Left lung (tissue), 10 donors: ENCODE results near the gene EGFL7. TPM values are rescaled to one million over a fixed set of nuclear protein-coding genes. Genes with fewer than 3 reads are reported as not detected.
A peak's percentile ranks its signal among the peaks of the same experiment; 100 is the strongest.

ENCODE experiments used
- ATAC-seq: fragments of 200-7000 bp; cut with Tn5 transposase; one replicate; pipeline ENCODE4 v1.9.1; 2020; ENCODE audit warnings: moderate library complexity
- DNase-seq, 4 donors: peaks; one replicate each; pipeline ENCODE4 v3.0.0-alpha.2; 2013 to 2020
- H3K27ac ChIP-seq, 2 donors: fragments of 200-600 bp; sonication (generic) in 1 of 2; one replicate each; pipeline versions ENCODE4 v1.5.0 to v1.8.0; 2020 to 2021
- H3K27me3 ChIP-seq, 2 donors: fragments of 200-600 bp; sonication (generic) in 1 of 2; one replicate each; pipeline versions ENCODE4 v1.5.0 to v1.8.0; 2020 to 2021
- H3K36me3 ChIP-seq, 2 donors: fragments of 200-600 bp; sonication (generic) in 1 of 2; one replicate each; pipeline versions ENCODE4 v1.5.0 to v1.8.0; 2020 to 2021
- H3K4me1 ChIP-seq, 2 donors: fragments of 200-600 bp; one replicate each; pipeline ENCODE4 v1.8.0; 2021
- H3K4me3 ChIP-seq, 2 donors: fragments of 200-600 bp; sonication (generic) in 1 of 2; one replicate each; pipeline versions ENCODE4 v1.5.0 to v1.8.0; 2020 to 2021; ENCODE audit warnings: mild to moderate bottlenecking in 1 of 2
- H3K9me3 ChIP-seq, 2 donors: fragments of 200-600 bp; sonication (generic) in 1 of 2; one replicate each; pipeline versions ENCODE4 v1.5.0 to v1.8.0; 2020 to 2021
- intact Hi-C, 2 donors: fragments of 100-400 bp; cut with DNase I; formaldehyde crosslinking; loops; one replicate each; pipeline versions ENCODE4 v1.11.2 to v1.14.2; 2022
- polyA plus RNA-seq, 6 donors: library from polyadenylated mRNA; unstranded; fragments of 120-200 nt; gene quantifications; one replicate each; pipeline ENCODE4 v1.2.1, GENCODE V29; 2013; ENCODE audit not compliant: insufficient read length in 6 of 6
- total RNA-seq, 2 donors: library from RNA; stranded (reverse); fragmentation: NEBNext Ultra II Directional; extraction: Animal tissue kit (Norgen Biotek cat#: 25700); gene quantifications; one replicate each; pipeline ENCODE4 v1.2.1, GENCODE V29; 2021
- TF ChIP-seq, protein P1 (sequence below), 2 donors: fragments of 200-600 bp; sonication (generic) in 1 of 2; IDR thresholded peaks; one replicate each; pipeline versions ENCODE4 v1.5.0 to v1.8.0; 2021; ENCODE audit warnings: antibody characterized with exemption in 2 of 2
- donor health status: DM: no; HTN: yes; CAD: no.
- donor health status: DM: no; HTN: no; CAD: no.

The EGFL7 gene
- total and polyA plus RNA-seq, 8 donors, result 65.7 to 165 (median 101) TPM

DNA sequence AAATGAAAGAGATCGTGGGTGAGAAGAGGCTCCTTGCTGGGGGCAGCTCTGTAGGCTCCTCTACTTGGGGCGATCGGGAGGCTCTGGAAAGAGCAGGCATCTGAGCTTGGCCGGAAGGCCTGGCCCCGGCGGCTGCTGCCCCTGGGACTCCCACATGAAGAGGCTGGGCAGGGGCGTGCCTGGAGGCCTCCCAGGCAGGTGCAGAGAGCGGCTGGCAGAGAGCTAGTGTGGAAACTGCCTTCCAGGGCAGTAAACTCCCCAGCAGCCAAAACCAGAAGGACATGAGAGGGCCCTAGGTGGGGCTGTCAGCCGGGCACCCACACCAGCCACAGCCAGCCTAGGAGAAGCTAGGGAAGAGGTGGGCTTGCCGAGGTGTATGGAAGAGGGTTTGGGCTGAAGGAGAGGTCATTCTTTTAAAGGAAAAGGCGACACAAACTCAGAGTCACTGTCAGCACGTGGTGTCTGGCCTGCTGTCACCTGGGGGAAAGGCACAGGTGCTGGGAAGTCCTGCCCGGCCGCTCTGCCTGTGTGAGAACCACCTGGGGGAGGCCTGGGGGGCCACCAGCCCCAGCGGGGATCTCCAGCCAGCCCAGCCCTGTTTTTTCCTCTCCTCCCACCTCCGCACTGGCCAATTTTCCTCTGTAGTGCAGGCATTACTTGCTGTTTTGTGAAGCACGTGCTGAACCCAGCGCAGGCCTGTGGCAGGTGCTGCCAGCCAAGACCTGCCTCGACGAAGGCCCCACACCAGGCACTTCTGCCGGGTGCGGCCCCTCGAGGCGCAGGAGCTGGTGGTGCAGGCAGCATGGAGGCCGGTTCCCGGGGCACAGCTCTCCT is 44.8 kb upstream of the EGFL7 start:
- Histone ChIP-seq H3K27ac (peak overlapping the region in 1 of 2 donors; percentile 95), H3K4me1 (peaks cover 14 to 88% of the 10 kb centered on the region in 2 donors), H3K36me3 (no peaks in the 10 kb centered on the region), H3K27me3 (no peaks in the 10 kb centered on the region), H3K4me3 (no peak overlapping the region), H3K9me3 (no peaks in the 10 kb centered on the region)
- no peak for DNase-seq
- TF ChIP-seq, protein P1, sequence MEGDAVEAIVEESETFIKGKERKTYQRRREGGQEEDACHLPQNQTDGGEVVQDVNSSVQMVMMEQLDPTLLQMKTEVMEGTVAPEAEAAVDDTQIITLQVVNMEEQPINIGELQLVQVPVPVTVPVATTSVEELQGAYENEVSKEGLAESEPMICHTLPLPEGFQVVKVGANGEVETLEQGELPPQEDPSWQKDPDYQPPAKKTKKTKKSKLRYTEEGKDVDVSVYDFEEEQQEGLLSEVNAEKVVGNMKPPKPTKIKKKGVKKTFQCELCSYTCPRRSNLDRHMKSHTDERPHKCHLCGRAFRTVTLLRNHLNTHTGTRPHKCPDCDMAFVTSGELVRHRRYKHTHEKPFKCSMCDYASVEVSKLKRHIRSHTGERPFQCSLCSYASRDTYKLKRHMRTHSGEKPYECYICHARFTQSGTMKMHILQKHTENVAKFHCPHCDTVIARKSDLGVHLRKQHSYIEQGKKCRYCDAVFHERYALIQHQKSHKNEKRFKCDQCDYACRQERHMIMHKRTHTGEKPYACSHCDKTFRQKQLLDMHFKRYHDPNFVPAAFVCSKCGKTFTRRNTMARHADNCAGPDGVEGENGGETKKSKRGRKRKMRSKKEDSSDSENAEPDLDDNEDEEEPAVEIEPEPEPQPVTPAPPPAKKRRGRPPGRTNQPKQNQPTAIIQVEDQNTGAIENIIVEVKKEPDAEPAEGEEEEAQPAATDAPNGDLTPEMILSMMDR (IDR thresholded peaks at IDR 0.05), result no peak
- no peak for ATAC-seq
- intact Hi-C loops, result loop anchor here in 1 of 2 donors (10.0 kb wide), 1 partner anchor 73 kb away; the partner anchor contains the start of gene NOTCH1

DNA sequence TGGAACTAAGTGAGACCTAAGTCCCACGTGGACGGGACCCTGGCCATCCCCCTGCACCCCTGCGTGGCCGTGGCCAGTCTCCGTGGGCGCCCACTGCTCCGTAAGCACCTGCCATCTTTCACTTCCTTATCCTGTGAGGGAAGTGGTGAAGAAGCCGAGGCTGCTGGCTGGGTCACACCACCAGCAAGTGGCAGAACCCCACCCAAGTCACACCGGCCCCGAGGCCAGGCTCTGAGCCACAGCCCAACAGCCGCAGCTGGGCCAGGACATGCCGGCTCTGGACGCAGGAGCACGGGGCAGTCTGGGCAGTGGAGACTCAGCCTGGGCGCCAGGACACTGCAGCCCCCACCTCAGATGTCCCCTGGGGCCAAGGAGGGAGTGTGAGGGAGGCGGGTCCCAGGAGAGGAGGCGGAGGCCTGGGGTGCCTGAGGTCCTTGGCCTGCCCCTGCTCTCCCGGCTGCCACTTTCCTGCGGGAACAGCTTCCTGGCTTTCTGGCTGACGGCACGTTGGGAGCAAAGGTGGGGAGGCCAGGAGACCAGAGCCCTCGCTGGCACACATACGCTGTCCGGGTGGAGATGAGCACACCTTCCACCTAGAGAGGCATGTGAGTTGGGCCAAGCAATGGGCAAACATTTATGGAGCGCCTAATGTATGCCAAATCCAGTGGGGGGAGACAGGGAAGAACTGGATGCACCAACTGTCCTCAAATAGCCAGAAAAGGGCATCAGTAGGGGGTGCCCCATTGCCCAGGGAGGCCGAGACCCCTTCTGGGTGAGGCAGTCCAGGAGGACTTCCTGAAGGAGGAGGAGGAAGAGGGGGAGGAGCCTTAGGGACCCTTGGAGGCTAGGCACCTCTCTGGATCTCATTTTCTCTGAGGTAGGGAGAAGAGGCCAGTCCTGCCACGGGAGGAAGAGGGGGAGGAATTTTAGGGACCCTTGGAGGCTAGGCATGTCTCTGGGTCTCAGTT is 43.9 kb upstream of the EGFL7 start:
- peak overlapping the region; percentile 44 to 95 for H3K27ac ChIP-seq
- TF ChIP-seq, protein P1 (IDR thresholded peaks at IDR 0.05), result no peak

DNA sequence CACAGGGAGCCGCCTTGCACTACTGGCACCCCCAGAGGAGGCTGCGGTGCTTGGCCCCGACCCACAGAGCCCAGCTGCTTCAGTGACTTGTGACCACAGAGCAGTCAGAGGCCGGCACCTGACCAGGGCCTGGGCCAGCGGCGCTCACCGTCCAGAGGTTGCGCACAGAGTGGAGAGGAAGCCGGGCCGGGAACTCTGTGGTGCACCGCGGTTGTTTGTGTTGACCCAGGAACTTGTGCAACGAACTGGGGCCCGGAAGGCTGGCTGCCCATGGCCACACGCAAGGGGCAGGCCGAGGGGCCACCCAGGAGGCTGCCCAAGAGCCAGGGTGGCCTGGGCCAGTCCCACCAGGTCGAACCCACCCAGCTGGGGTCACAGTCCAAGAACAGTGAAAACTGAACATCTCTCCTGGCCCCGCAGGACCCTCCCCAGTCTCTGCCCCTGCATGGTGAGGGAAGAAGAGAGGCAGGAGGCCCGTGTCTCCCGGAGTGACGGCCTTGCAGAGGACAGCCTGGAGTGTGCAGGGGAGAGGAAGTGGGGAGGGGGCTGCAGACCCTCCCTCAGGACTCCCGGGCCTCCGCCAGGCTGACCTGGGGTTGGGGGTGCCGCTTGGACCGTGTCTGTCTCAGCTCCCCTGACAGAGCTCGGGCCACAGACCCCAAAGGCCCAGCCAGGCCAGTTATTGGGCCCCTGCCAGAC is 42.8 kb upstream of the EGFL7 start:
- DNase-seq (peak in 2 of 4 donors; percentile 90 to 97), ATAC-seq (peak; percentile 61)
- intact Hi-C loops, result loop anchor here in 1 of 2 donors (10.0 kb wide), 1 partner anchor 75 kb away; the partner anchor contains the start of gene NOTCH1
- Histone ChIP-seq H3K4me1 (peaks cover 18 to 87% of the 10 kb centered on the region in 2 donors), H3K27ac (peak overlapping the region; percentile 44 to 95), H3K27me3 (no peaks in the 10 kb centered on the region), H3K36me3 (no peaks in the 10 kb centered on the region), H3K9me3 (no peaks in the 10 kb centered on the region), H3K4me3 (no peak overlapping the region)
- TF ChIP-seq, protein P1 (IDR thresholded peaks at IDR 0.05), result no peak

More for the DNA sequence above, 43.9 kb upstream of the EGFL7 start:
- intact Hi-C loops, result loop anchor here in 1 of 2 donors (10.0 kb wide), 1 partner anchor 74 kb away; the partner anchor contains the start of gene NOTCH1
- Histone ChIP-seq H3K36me3 (no peaks in the 10 kb centered on the region), H3K9me3 (no peaks in the 10 kb centered on the region), H3K4me1 (peaks cover 14 to 86% of the 10 kb centered on the region in 2 donors), H3K27me3 (no peaks in the 10 kb centered on the region), H3K4me3 (no peak overlapping the region)
- ATAC-seq (peak; percentile 34), DNase-seq (peak in 2 of 4 donors; percentile 81 to 90)

DNA sequence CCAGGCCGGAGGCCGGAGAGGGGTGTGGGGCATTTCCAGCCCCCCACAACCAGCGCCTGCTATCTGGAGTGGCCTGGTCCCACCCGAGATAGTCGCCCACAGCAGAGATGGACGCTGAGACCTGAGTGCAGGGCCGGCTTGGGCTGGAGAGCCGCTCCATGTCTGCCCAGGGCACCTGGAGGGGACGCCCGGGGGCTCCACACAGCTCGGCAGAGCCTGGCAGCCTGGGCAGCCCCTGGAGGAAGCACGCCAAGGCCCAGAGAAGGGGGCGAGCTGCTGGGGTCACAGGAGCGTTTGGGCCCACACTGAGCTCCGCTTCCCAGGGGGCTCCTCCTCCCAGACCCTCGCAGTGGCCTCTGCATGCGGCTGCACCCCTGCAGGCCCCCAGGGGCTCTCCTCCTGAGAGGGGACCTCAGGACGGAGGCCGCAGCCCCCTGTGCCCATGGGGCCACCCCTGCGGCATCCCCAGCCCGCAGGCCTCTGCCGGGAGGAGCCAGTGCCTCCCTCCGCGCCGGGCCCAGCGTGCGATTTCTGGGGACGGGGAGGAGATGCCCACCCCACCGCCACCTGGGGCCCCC is 42.2 kb upstream of the EGFL7 start:
- H3K4me1 ChIP-seq, result peaks cover 24 to 87% of the 10 kb centered on the region in 2 donors
- H3K9me3 ChIP-seq, result no peaks in the 10 kb centered on the region
- TF ChIP-seq, protein P1 (IDR thresholded peaks at IDR 0.05), result no peak
- no peak overlapping the region for H3K4me3 ChIP-seq
- no peaks in the 10 kb centered on the region for H3K27me3 ChIP-seq
- DNase-seq (peak in 1 of 4 donors; percentile 82), ATAC-seq (no peak)
- H3K27ac ChIP-seq, result peak overlapping the region; percentile 44 to 95
- intact Hi-C loops, result no loop called here
- no peaks in the 10 kb centered on the region for H3K36me3 ChIP-seq
